ENCODE data around the gene TTLL9.
"Not testable (repeated sequence)": the region's sequence is repeated elsewhere in the genome, so short reads cannot be mapped to it uniquely, and the experiment has no call there.

TTLL9 gene

GRCh38 chr20:31918466-31919105, 48.2 kb downstream of the TTLL9 start:
- no peak for DNase-seq (ENCODE audit: low read depth in 3 of 3)

- DNase-seq (ENCODE audit: low read depth in 3 of 3), result no peak
These were observed 49.1 kb downstream of the TTLL9 start for GRCh38 chr20:31919410-31920155.

GRCh38 chr20:31920275-31920855, 49.9 kb downstream of the TTLL9 start:
- DNase-seq (ENCODE audit: low read depth in 3 of 3), result no peak

GRCh38 chr20:31921480-31921879, 51.0 kb downstream of the TTLL9 start:
- DNase-seq (ENCODE audit: low read depth in 3 of 3), result not testable (repeated sequence)

- DNase-seq (ENCODE audit: low read depth in 3 of 3), result no peak
These were observed 51.7 kb downstream of the TTLL9 start for GRCh38 chr20:31922181-31922580.

- DNase-seq (ENCODE audit: low read depth in 3 of 3), result no peak
These were observed 52.2 kb downstream of the TTLL9 start for GRCh38 chr20:31922588-31922987.

- no peak for DNase-seq (ENCODE audit: low read depth in 3 of 3)
These were observed 53.2 kb downstream of the TTLL9 start for GRCh38 chr20:31923388-31924331.

- no peak for DNase-seq (ENCODE audit: low read depth in 3 of 3)
These were observed 54.1 kb downstream of the TTLL9 start for GRCh38 chr20:31924561-31924960.

- no peak for DNase-seq (ENCODE audit: low read depth in 3 of 3)
These were observed 55.2 kb downstream of the TTLL9 start for GRCh38 chr20:31925631-31926030.

- no peak for DNase-seq (ENCODE audit: low read depth in 3 of 3)
These were observed 56.1 kb downstream of the TTLL9 start for GRCh38 chr20:31926493-31926892.

GRCh38 chr20:31927627-31928159, 57.3 kb downstream of the TTLL9 start:
- no peak for DNase-seq (ENCODE audit: low read depth in 3 of 3)

- DNase-seq (ENCODE audit: low read depth in 3 of 3), result not testable (repeated sequence)
These were observed 59.2 kb downstream of the TTLL9 start for GRCh38 chr20:31929631-31930030.

- DNase-seq (ENCODE audit: low read depth in 3 of 3), result no peak
These were observed 60.3 kb downstream of the TTLL9 start for GRCh38 chr20:31930779-31931178.

- DNase-seq (ENCODE audit: low read depth in 3 of 3), result no peak
These were observed 63.3 kb downstream of the TTLL9 start for GRCh38 chr20:31933698-31934097.

- no peak for DNase-seq (ENCODE audit: low read depth in 3 of 3)
These were observed 64.1 kb downstream of the TTLL9 start for GRCh38 chr20:31934491-31934890.

- no peak for DNase-seq (ENCODE audit: low read depth in 3 of 3)
These were observed 64.7 kb downstream of the TTLL9 start for GRCh38 chr20:31934968-31935764.

GRCh38 chr20:31936420-31936819, 66.0 kb downstream of the TTLL9 start:
- no peak for DNase-seq (ENCODE audit: low read depth in 3 of 3)

- DNase-seq (ENCODE audit: low read depth in 3 of 3), result no peak
These were observed 67.4 kb downstream of the TTLL9 start for GRCh38 chr20:31937820-31938219.

GRCh38 chr20:31939661-31940060, 69.2 kb downstream of the TTLL9 start:
- no peak for DNase-seq (ENCODE audit: low read depth in 3 of 3)

GRCh38 chr20:31943052-31943471, 72.6 kb downstream of the TTLL9 start:
- no peak for DNase-seq (ENCODE audit: low read depth in 3 of 3)

- no peak for DNase-seq (ENCODE audit: low read depth in 3 of 3)
These were observed 74.9 kb downstream of the TTLL9 start for GRCh38 chr20:31945319-31945718.
